Osteoblast (primary cell): ENCODE results near the gene RBPJ. TPM values are rescaled to one million over a fixed set of nuclear protein-coding genes. Genes with fewer than 3 reads are reported as not detected.
A peak's percentile ranks its signal among the peaks of the same experiment; 100 is the strongest.

Experiments used
- DNase-seq: peaks from one replicate; pipeline ENCODE4 v3.0.0; 2011; ENCODE audit warnings: low spot score, mixed read lengths; ENCODE audit not compliant: insufficient read length; ENCODE audit errors: missing footprints
- H2AFZ ChIP-seq: 2 replicates; pipeline ENCODE4 v1.6.0; 2011; ENCODE audit warnings: mild to moderate bottlenecking, low read length
- H3K27ac ChIP-seq: 2 replicates; pipeline ENCODE4 v1.5.1; 2011; ENCODE audit warnings: mild to moderate bottlenecking, low read depth, low read length, moderate library complexity
- H3K27me3 ChIP-seq: 2 replicates; pipeline ENCODE4 v1.6.0; 2012; ENCODE audit warnings: mild to moderate bottlenecking, control low read depth, inconsistent platforms, low read length, moderate library complexity; ENCODE audit not compliant: insufficient read depth
- H3K36me3 ChIP-seq: 2 replicates; pipeline ENCODE4 v1.5.1; 2011; ENCODE audit warnings: mild to moderate bottlenecking, low read length, control low read depth, moderate library complexity; ENCODE audit not compliant: insufficient read depth
- H3K4me1 ChIP-seq: 2 replicates; pipeline ENCODE4 v1.5.1; 2011; ENCODE audit warnings: mild to moderate bottlenecking, low read length, control low read depth, moderate library complexity; ENCODE audit not compliant: insufficient read depth
- H3K4me2 ChIP-seq: 2 replicates; pipeline ENCODE4 v1.6.0; 2011; ENCODE audit warnings: mild to moderate bottlenecking, low read length; ENCODE audit not compliant: insufficient read depth
- H3K4me3 ChIP-seq: fragments of 200-600 bp; sonication (generic); 3 replicates; pipeline ENCODE4 v1.5.1; 2012; ENCODE audit warnings: mild to moderate bottlenecking, low read length, inconsistent platforms; ENCODE audit not compliant: insufficient read depth
- H3K79me2 ChIP-seq: 2 replicates; pipeline ENCODE4 v1.6.0; 2012; ENCODE audit warnings: mild to moderate bottlenecking, low read length, control low read depth, inconsistent platforms; ENCODE audit not compliant: insufficient read depth
- H3K9me3 ChIP-seq: 2 replicates; pipeline ENCODE4 v1.5.1; 2011; ENCODE audit warnings: low read depth, low read length, control low read depth
- H4K20me1 ChIP-seq: 2 replicates; pipeline ENCODE4 v1.6.0; 2012; ENCODE audit warnings: mild to moderate bottlenecking, low read length, control low read depth; ENCODE audit not compliant: insufficient read depth
- total RNA-seq: library from RNA; depleted of rRNA; stranded (reverse); fragments of >200 nt; gene quantifications from 2 replicates; pipeline ENCODE4 v1.2.3, GENCODE V29; 2012
- TF ChIP-seq, protein P1 (sequence below): IDR thresholded peaks from 2 replicates; pipeline ENCODE4 v1.5.1; 2011; ENCODE audit warnings: mild to moderate bottlenecking, low read depth, low read length, moderate library complexity; ENCODE audit errors: extremely low read depth

The RBPJ gene
- total RNA-seq, 1 donor, result 106 TPM

DNA sequence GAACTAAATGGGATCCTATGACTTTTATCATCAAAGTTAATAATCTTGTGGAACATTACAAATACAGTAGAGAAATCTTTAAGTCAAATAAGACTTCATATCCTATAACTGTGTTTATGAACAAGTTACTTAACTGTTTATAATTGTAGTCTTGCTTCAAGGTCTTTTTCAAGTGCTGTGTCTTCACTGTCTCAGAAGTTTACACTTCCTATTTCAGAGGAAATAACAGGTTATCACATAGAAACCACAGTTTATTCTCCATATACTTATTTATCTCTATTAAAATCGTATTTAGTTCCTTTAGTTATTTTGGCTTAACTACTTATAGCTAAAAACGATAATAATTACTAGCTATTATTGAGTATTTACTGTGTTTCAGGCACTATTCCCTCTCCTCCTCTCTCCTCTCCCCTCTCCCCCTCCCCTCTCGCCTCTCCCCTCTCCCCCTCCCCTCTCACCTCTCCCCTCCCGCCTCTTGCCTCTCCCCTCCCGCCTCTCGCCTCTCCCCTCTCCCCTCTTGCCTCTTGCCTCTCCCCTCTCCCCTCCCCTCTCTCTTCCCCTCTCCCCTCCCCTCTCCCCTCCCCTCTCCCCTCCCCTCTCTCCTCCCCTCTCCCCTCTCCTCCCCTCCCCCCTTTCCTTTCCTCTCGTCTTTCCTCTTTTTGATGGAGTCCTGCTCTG lies 63.7 kb downstream of the RBPJ start:
- Histone ChIP-seq H3K4me3 (no peak overlapping the region), H3K4me1 (no peaks in the 10 kb centered on the region)

DNA sequence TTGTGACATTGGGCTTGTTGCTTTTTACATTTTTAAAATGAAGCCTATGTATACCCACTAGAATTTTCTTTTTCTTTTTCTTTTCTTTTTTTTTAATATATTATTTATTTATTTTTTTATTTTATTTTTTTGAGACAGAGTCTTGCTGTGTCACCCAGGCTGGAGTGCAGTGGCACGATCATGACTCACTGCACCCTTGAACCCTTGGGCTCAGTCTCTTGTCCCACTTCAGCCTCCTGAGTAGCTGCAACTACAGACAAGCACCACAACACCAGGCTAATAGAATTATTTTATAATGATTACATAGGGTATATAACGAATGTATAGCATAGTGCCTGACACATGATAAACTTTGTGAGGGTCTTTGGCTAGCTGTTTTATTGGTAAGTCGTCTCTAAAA lies 64.9 kb downstream of the RBPJ start:
- no peaks in the 10 kb centered on the region for H3K4me1 ChIP-seq
- H3K4me2 ChIP-seq, result no peak overlapping the region
- no peaks in the 10 kb centered on the region for H3K9me3 ChIP-seq
- no peak overlapping the region for H2AFZ ChIP-seq
- no peak overlapping the region for H3K4me3 ChIP-seq
- TF ChIP-seq, protein P1, sequence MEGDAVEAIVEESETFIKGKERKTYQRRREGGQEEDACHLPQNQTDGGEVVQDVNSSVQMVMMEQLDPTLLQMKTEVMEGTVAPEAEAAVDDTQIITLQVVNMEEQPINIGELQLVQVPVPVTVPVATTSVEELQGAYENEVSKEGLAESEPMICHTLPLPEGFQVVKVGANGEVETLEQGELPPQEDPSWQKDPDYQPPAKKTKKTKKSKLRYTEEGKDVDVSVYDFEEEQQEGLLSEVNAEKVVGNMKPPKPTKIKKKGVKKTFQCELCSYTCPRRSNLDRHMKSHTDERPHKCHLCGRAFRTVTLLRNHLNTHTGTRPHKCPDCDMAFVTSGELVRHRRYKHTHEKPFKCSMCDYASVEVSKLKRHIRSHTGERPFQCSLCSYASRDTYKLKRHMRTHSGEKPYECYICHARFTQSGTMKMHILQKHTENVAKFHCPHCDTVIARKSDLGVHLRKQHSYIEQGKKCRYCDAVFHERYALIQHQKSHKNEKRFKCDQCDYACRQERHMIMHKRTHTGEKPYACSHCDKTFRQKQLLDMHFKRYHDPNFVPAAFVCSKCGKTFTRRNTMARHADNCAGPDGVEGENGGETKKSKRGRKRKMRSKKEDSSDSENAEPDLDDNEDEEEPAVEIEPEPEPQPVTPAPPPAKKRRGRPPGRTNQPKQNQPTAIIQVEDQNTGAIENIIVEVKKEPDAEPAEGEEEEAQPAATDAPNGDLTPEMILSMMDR, result no peak
- H3K27me3 ChIP-seq, result no peaks in the 10 kb centered on the region
- no peak overlapping the region for H3K27ac ChIP-seq
- DNase-seq, result no peak
- peaks cover 10% of the 10 kb centered on the region for H4K20me1 ChIP-seq
- H3K36me3 ChIP-seq, result peaks cover 25% of the 10 kb centered on the region
- H3K79me2 ChIP-seq, result peaks cover 67% of the 10 kb centered on the region

More for the DNA sequence above, 63.7 kb downstream of the RBPJ start:
- H3K27ac ChIP-seq, result no peak overlapping the region
- peaks cover 29% of the 10 kb centered on the region for H3K36me3 ChIP-seq
- no peaks in the 10 kb centered on the region for H3K9me3 ChIP-seq
- H3K27me3 ChIP-seq, result no peaks in the 10 kb centered on the region
- H4K20me1 ChIP-seq, result peaks cover 16% of the 10 kb centered on the region
- H2AFZ ChIP-seq, result no peak overlapping the region
- H3K4me2 ChIP-seq, result no peak overlapping the region
- peaks cover 79% of the 10 kb centered on the region for H3K79me2 ChIP-seq
- no peak for DNase-seq
- TF ChIP-seq, protein P1, result no peak

DNA sequence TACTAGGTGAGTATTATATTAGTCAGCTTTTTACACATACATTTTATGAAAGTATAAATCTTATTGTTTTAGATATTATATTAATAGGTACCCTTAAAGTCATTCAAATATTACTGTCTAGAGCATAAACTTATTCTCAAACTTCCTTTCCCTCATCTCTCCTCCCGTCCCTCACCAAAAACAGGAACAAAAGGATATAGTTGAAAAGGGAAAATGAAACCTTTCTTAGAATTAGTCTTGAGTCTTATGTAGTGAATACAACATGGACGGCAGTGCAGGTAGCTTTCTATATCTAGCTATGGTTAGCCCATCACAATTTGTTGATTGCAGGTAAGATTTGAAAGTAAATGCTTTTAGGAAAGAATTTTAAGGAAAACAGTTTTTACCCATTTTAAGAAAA lies 65.6 kb downstream of the RBPJ start:
- H3K36me3 ChIP-seq, result peaks cover 25% of the 10 kb centered on the region
- H3K27ac ChIP-seq, result no peak overlapping the region
- peaks cover 9% of the 10 kb centered on the region for H4K20me1 ChIP-seq
- no peak overlapping the region for H3K4me2 ChIP-seq
- no peak for DNase-seq
- no peaks in the 10 kb centered on the region for H3K27me3 ChIP-seq
- peaks cover 61% of the 10 kb centered on the region for H3K79me2 ChIP-seq
- TF ChIP-seq, protein P1, result no peak
- H2AFZ ChIP-seq, result no peak overlapping the region
- no peak overlapping the region for H3K4me3 ChIP-seq
- H3K9me3 ChIP-seq, result no peaks in the 10 kb centered on the region
- H3K4me1 ChIP-seq, result no peaks in the 10 kb centered on the region

DNA sequence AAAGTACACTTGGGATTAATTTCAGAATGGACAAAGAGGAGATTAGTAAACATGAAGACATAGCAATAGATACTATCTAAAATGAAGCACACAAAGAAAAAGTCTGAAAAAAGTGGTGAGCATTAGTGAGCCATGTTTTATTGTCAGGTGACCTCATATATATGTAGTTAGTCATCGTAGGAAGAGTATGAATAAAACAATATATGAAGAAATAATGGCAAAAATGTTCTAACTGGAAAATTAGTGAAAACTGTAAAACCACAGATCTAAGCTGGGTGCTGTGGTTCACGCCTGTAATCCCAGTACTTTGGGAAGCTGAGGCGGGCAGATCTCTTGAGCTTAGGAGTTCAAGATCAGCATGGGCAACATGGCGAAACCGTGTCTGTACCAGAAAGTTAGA lies 67.9 kb downstream of the RBPJ start:
- H3K4me3 ChIP-seq, result no peak overlapping the region
- H4K20me1 ChIP-seq, result no peaks in the 10 kb centered on the region
- H3K27ac ChIP-seq, result peak overlapping the region; percentile 18

More for the DNA sequence above, 67.9 kb downstream of the RBPJ start:
- Histone ChIP-seq H3K4me1 (no peaks in the 10 kb centered on the region), H2AFZ (no peak overlapping the region), H3K9me3 (no peaks in the 10 kb centered on the region), H3K27me3 (no peaks in the 10 kb centered on the region), H3K36me3 (peaks cover 41% of the 10 kb centered on the region), H3K79me2 (peaks cover 42% of the 10 kb centered on the region), H3K4me2 (no peak overlapping the region)
- TF ChIP-seq, protein P1, result no peak
- no peak for DNase-seq
